HTERT RPE-1 (cell line): ENCODE measurements around the gene CHCT1.
"Not testable (repeated sequence)": the region's sequence is repeated elsewhere in the genome, so short reads cannot be mapped to it uniquely, and the experiment has no call there.

Source experiments
- in situ Hi-C: fragments of 300-500 bp; cut with MboI; formaldehyde crosslinking; loops from 4 replicates; pipeline ENCODE4 v1.14.3; 2020; ENCODE audit warnings: low sequenced_read_pairs

CHCT1 gene

GRCh38 chr17:60398227-60398959 is 23.9 kb upstream of the CHCT1 start:
- in situ Hi-C loops, result no loop called here

DNA sequence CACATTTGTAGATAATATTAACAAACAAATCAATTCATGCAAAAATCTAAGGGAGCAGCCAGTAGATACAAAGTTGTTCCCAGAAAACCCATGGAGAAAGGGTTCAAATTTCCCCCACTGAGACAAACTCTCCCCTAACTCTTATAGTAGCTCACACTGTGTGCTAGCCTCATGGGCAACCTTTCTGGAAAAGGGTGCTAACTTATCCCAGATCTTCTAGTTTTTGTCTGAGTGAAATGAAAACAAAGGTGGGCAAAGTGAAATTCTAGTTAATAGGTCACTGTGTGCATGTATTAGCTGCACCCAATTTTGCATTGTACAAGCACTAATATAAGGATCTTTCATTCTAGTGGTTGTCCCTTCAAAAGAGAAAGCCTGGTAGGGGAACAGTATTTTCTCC is 20.5 kb upstream of the CHCT1 start:
- in situ Hi-C loops, result no loop called here

- in situ Hi-C loops, result no loop called here
Observed at GRCh38 chr17:60403523-60403810, 18.8 kb upstream of the CHCT1 start.

GRCh38 chr17:60403962-60404361 is 18.3 kb upstream of the CHCT1 start:
- in situ Hi-C loops, result no loop called here

DNA sequence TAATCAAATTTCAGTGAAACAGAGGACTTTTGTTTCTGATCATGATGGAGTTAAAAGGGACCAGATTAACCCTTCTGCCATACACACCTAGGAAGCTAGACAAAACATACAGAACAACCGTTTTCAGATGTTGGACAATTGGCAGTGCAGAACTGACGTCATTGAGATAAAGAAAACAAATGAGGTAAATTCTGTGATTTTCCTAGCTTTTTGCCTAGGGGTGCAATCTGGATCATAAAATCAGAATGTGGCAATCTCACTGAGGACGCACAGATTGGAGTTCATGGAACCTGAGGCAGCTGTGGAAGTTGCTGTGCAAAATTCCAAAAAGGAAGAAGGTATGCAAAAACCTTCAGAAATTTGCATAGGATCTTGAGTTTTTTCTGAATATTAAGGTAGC is 15.4 kb upstream of the CHCT1 start:
- in situ Hi-C loops, result no loop called here

- in situ Hi-C loops, result no loop called here
Observed at GRCh38 chr17:60410001-60410400, 12.3 kb upstream of the CHCT1 start.

GRCh38 chr17:60412701-60413100 is 9.6 kb upstream of the CHCT1 start:
- in situ Hi-C loops, result no loop called here

DNA sequence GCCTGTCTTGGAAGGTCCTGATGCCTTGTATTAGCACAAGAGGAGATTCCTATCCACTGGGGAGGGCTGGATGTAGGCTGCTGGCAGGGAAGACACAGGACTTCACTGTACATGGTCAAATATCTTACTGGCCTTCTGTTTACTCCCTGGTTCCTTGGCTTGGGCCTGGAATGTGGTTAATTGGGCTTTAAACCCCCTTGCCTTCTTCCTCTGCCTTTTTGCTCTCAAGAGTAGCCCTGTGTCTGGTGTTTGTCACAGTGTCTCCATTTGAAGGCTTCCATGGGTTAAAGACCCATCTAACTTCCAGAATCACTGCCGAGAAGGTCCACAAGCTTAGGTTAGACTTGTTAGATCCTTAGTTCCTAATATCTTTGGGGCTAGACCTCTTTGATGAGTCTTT is 7.1 kb upstream of the CHCT1 start:
- in situ Hi-C loops, result no loop called here

GRCh38 chr17:60416368-60416925 is 5.8 kb upstream of the CHCT1 start:
- in situ Hi-C loops, result no loop called here

DNA sequence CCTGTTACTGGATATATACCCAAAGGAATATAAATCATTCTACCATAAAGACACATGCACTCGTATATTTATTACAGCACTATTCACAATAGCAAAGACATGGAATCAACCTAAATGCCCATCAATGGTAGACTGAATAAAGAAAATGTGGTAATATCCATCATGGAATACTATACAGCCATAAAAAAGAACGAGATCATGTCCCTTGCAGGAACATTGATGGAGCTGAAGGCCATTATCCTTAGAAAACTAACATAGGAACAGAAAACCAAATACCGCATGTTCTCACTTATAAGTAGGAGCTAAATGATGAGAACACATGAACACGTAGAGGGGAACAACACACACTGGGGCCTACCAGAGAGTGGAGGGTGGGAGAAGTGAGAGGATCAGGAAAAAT is 3.3 kb upstream of the CHCT1 start:
- in situ Hi-C loops, result not testable (repeated sequence)

DNA sequence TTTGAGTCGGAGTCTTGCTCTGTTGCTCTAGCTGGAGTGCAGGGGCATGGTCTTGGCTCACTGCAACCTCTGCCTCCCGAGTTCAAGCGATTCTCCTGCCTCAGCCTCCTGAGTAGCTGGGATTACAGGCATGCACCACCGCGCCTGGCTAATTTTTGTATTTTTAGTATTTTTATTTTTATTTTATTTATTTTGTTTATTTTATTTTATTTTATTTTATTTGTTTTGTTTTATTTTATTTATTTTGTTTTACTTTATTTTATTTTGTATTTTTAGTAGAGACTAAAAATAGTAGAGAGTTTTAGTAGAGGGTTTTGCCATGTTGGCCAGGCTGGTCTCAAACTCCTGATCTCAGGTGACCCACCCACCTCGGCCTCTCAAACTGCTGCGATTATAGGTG is 2.4 kb upstream of the CHCT1 start:
- in situ Hi-C loops, result not testable (repeated sequence)

DNA sequence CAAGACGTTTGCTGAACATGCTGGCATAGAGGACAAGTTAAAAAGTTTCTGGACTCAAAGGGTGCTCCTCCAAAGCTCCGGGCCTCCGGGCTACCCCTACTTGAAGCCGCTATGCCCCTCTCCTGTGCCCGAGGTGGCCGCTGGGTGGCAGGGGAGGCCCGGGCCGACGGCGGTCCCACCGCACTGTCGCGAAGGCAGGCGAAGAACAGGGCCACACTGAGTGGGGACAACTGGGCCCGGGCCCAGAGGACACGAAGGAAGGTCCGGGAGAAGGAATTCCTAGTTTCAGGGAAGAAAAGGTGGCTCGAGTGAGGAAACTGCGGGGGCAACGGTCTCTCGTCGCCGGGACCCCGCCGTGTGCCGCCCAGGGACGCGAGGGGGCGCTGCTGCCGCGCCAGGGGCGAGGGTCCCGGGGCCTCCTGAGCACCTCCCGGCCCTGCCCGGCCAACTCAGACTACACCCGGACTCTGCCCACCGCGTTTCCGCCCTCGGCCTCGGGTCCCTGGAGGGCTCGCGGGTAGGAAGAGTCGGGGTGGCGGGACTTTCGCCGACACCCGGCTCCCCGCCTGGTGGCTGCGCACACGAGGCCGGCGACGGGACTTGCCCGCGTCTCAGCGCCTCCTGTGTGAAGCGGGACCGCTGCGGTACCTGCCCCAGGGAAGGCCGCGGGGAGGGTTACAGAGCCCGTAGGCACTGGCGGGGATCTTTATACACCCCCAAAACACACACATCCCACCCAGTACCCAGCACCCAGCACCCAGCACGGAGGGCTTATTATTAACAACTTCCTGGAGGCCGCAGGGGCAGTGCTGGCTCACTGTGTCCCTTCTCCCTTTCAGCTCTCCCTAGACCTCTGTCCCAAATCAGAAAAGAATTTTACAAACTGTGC is 772 bp upstream of the CHCT1 start:
- in situ Hi-C loops, result no loop called here

DNA sequence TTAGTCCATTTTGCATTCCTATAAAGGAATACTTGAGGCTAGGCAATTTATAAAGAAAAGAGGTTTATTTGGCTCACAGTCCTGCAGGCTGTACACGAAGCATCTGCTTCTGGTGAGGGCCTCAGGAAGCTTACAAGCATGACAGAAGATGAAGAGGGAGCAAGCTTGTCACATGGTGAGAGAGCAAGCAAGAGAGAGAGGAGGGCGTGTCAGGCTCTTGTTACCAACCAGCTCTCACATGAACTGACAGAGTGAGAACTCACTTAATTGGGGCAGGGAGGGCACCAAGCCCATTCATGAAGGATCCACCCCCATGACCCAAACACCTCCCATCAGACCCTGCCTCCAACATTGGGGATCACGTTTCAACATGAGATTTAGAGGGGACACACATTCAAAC is 1.6 kb downstream of the CHCT1 start:
- in situ Hi-C loops, result no loop called here

- in situ Hi-C loops, result no loop called here
Observed at GRCh38 chr17:60425626-60426025, 3.3 kb downstream of the CHCT1 start.

DNA sequence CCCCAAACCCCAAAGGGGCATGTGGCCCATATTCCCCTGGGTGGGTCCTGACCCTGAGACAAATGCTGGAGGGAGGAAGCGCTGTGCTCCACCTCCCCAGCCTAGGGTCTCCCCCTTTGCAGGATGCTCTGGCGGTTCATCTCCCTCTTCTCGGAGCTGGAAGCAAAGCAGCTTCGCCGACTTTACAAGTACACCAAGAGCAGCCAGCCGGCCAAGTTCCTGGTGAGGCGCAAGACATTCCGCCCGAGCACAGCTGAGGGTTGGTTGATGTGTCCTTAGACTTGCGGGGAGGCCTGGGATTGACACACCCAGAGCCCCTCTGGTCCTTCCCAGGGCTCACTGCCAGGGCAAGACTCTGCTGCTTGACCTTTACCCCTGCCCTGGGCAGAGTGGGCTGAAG is 4.3 kb downstream of the CHCT1 start:
- in situ Hi-C loops, result no loop called here

DNA sequence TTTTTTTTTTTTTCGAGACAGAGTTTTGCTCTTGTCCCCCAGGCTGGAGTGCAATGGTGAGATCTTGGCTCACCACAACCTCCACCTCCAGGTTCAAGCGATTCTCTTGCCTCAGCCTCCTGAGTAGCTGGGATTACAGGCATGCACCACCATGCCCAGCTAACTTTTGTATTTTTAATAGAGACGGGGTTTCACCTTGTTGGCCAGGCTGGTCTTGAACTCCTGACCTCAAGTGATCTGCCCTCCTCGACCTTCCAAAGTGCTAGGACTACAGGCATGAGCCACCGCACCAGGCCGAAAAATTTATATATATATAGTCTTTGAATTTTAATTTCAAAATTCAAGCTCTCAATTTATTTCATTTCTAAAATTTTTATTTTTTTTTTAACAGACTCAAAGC is 6.2 kb downstream of the CHCT1 start:
- in situ Hi-C loops, result not testable (repeated sequence)

- in situ Hi-C loops, result not testable (repeated sequence)
Observed at GRCh38 chr17:60430561-60430960, 8.3 kb downstream of the CHCT1 start.

- in situ Hi-C loops, result not testable (repeated sequence)
Observed at GRCh38 chr17:60433021-60433997, 11.0 kb downstream of the CHCT1 start.

DNA sequence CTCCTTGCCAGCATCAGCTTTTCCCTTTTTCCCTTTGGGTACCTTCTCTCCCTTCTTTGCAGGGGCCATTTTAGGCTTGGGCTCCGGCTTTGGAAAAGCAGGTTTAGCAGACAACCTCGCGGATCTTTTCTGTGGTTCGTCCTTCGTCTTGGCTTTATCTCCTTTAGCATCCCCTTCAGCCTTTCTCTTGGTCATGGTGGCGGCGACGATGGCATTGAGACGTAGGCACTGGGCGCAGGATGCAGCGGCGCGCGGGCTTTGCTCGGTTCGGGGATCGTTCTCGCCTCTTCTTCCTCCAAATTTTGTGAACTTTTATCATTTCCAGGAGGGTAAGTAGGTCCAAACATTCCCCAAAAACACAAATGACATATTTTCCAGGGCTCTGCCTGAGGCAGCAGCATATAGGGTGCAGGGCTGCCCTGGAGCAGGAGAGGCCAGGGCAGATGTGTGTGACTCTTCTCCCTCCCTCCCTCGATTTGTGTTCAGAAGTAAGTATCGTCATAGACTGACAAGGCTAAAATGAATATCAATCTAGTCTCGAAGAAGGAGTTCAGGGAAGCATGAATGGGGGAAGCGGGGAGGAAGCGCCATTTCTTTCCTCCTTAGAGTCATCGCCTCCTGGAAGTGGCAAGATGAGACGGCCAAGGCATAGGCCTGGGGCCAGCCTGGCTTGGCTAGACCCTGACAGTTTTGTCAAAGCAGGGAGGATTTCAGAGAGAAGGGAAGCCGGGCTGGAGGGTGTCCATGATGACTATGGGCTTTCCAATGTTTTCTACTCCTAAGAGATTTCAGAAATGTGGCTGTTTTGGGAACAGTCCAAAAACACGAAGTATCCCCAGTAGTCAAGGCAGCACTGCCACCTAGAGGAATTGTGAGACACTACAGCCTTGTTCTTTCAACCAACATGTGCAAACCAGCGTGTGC is 13.2 kb downstream of the CHCT1 start:
- in situ Hi-C loops, result no loop called here

GRCh38 chr17:60436676-60437075 is 14.4 kb downstream of the CHCT1 start:
- in situ Hi-C loops, result no loop called here
